HCT116 (cell line): ENCODE measurements around the gene DCAF6. TPM values are rescaled to one million over a fixed set of nuclear protein-coding genes. Genes with fewer than 3 reads are reported as not detected.

Experiments
- ATAC-seq: fragments of 200-7000 bp; cut with Tn5 transposase; 2 replicates; pipeline ENCODE4 v1.9.1; 2020; ENCODE audit warnings: mild to moderate bottlenecking, moderate library complexity
- BruUV-seq: library from RNA; stranded (reverse); fragments of 400-500 nt; replicated peaks from 2 replicates; lab custom pipeline; 2021; lab: Mats Ljungman, UMichigan
- CTCF ChIA-PET: fragments of 300-600 bp; sonication (Branson Sonifier 250); formaldehyde crosslinking; loops from one replicate; lab custom pipeline; 2021; ENCODE audit warnings: antibody characterized with exemption; lab: Charles Lee
- POLR2A ChIA-PET: fragments of 300-600, 350-600 bp; sonication (Branson Sonifier 250); formaldehyde crosslinking; loops from one replicate; lab custom pipeline; 2021; ENCODE audit warnings: antibody characterized with exemption; lab: Charles Lee
- RAD21 ChIA-PET, 2 experiments: fragments of 300-600 bp; sonication (Branson Sonifier 250); formaldehyde crosslinking; loops; one replicate each; lab custom pipeline; 2023; ENCODE audit warnings: low total read pairs in 2 of 2; ENCODE audit not compliant: uncharacterized antibody in 2 of 2, unreplicated experiment in 2 of 2, low non-redundant PET in 1 of 2; lab: Charles Lee
- DNase-seq: peaks from one replicate; pipeline ENCODE4 v3.0.0-alpha.2; 2010; ENCODE audit warnings: low read depth, low spot score
- H2AFZ ChIP-seq: fragments of 200-600 bp; shearing (Covaris generic), sonication (generic); 2 replicates; pipeline ENCODE4 v1.6.1; 2017; ENCODE audit warnings: low read depth, mixed run types, mixed read lengths, antibody characterized with exemption, low read length; ENCODE audit not compliant: poor library complexity, severe bottlenecking
- H3K27ac ChIP-seq: 2 replicates; pipeline ENCODE4 v1.5.1; 2012; ENCODE audit warnings: low read depth, low read length
- H3K27me3 ChIP-seq: fragments of 200-600 bp; sonication (generic); 2 replicates; pipeline ENCODE4 v1.6.1; 2016; ENCODE audit warnings: mixed run types, low read length, mixed read lengths; ENCODE audit not compliant: insufficient read depth
- H3K36me3 ChIP-seq, 2 experiments: fragments of 200-500 bp in 1 of 2; fragments of 200-600 bp in 1 of 2; sonication (Bioruptor generic) in 1 of 2; sonication (generic) in 1 of 2; 2 replicates each; pipeline versions ENCODE4 v1.5.1 to v1.6.1; 2014 to 2016; ENCODE audit warnings: low read length in 2 of 2, inconsistent platforms in 1 of 2, mixed read lengths in 1 of 2, mixed run types in 1 of 2; ENCODE audit not compliant: insufficient read depth in 2 of 2, control insufficient read depth in 1 of 2
- H3K4me1 ChIP-seq, 2 experiments: fragments of 200-600 bp in 1 of 2; sonication (generic) in 1 of 2; 2 replicates each; pipeline versions ENCODE4 v1.5.1 to v1.6.1; 2012 to 2017; ENCODE audit warnings: low read length in 2 of 2, inconsistent platforms in 1 of 2, mild to moderate bottlenecking in 1 of 2, mixed read lengths in 1 of 2, mixed run types in 1 of 2, moderate library complexity in 1 of 2; ENCODE audit not compliant: insufficient read depth in 2 of 2, control insufficient read depth in 1 of 2
- H3K4me2 ChIP-seq: fragments of 200-600 bp; sonication (generic); 2 replicates; pipeline ENCODE4 v1.6.1; 2017; ENCODE audit warnings: mixed run types, low read length, mixed read lengths
- H3K4me3 ChIP-seq, 2 experiments: fragments of 200-600 bp in 1 of 2; sonication (generic) in 1 of 2; replicated peaks in 1 of 2; 2 replicates each; pipeline ENCODE4 v1.5.1; 2011 to 2016; ENCODE audit warnings: low read length in 2 of 2, control low read depth in 1 of 2, low read depth in 1 of 2, mild to moderate bottlenecking in 1 of 2, mixed read lengths in 1 of 2, mixed run types in 1 of 2
- H3K79me2 ChIP-seq: fragments of 200-600 bp; sonication (generic); 2 replicates; pipeline ENCODE4 v1.6.1; 2017; ENCODE audit warnings: mild to moderate bottlenecking, mixed run types, low read length, moderate library complexity, mixed read lengths; ENCODE audit not compliant: insufficient read depth
- H3K9ac ChIP-seq: fragments of 200-600 bp; sonication (generic); 2 replicates; pipeline ENCODE4 v1.6.1; 2016; ENCODE audit warnings: low read length, mixed read lengths
- H3K9me2 ChIP-seq: fragments of 200-600 bp; sonication (generic), shearing (Covaris generic); 2 replicates; pipeline ENCODE4 v1.6.1; 2017; ENCODE audit warnings: mixed run types, mild to moderate bottlenecking, moderate library complexity; ENCODE audit not compliant: insufficient read depth
- H3K9me3 ChIP-seq, 2 experiments: fragments of 200-500 bp in 1 of 2; fragments of 200-600 bp in 1 of 2; sonication (Bioruptor generic) in 1 of 2; sonication (generic) in 1 of 2; 2 replicates each; pipeline ENCODE4 v1.6.1; 2014 to 2017; ENCODE audit warnings: low read length in 2 of 2, mixed read lengths in 2 of 2, inconsistent platforms in 1 of 2, low read depth in 1 of 2, mild to moderate bottlenecking in 1 of 2, mixed run types in 1 of 2, moderate library complexity in 1 of 2; ENCODE audit not compliant: control insufficient read depth in 1 of 2, insufficient read depth in 1 of 2
- H4K20me1 ChIP-seq: fragments of 200-600 bp; sonication (generic), shearing (Covaris generic); 2 replicates; pipeline ENCODE4 v1.6.1; 2017; ENCODE audit warnings: mixed run types, mild to moderate bottlenecking, moderate library complexity; ENCODE audit not compliant: insufficient read depth
- ATF3 ChIP-seq: IDR thresholded peaks from 2 replicates; pipeline ENCODE4 v1.6.1; 2012
- CBX3 ChIP-seq: IDR thresholded peaks from 2 replicates; pipeline ENCODE4 v1.6.1; 2012; ENCODE audit warnings: low read depth
- CTCF ChIP-seq, 3 experiments: fragments of 200-600 bp in 1 of 3; sonication (generic) in 1 of 3; IDR thresholded peaks in 2 of 3; conservative IDR thresholded peaks in 1 of 3; 2 replicates each; pipeline ENCODE4 v1.5.1; 2012 to 2017; ENCODE audit warnings: low read depth in 2 of 3, low read length in 2 of 3, antibody characterized with exemption in 1 of 3, borderline replicate concordance in 1 of 3, control low read depth in 1 of 3, mild to moderate bottlenecking in 1 of 3, mixed read lengths in 1 of 3, mixed run types in 1 of 3, moderate library complexity in 1 of 3; ENCODE audit not compliant: insufficient read depth in 1 of 3
- EGR1 ChIP-seq: IDR thresholded peaks from 2 replicates; pipeline ENCODE4 v1.6.1; 2012; ENCODE audit warnings: low read depth
- ELF1 ChIP-seq: IDR thresholded peaks from 2 replicates; pipeline ENCODE4 v1.6.1; 2012; ENCODE audit warnings: low read depth, borderline replicate concordance
- EZH2 ChIP-seq: fragments of 200-600 bp; sonication (generic); IDR thresholded peaks from 2 replicates; pipeline ENCODE4 v1.6.1; 2017; ENCODE audit warnings: antibody characterized with exemption, mixed run types
- EZH2phosphoT487 ChIP-seq: fragments of 200-600 bp; IDR thresholded peaks from 2 replicates; pipeline ENCODE4 v1.6.1; 2018; ENCODE audit warnings: antibody characterized with exemption, borderline replicate concordance
- FOSL1 ChIP-seq: IDR thresholded peaks from 2 replicates; pipeline ENCODE4 v1.6.1; 2012; ENCODE audit warnings: low read depth
- JUND ChIP-seq: IDR thresholded peaks from 2 replicates; pipeline ENCODE4 v1.6.1; 2012
- POLR2AphosphoS5 ChIP-seq: IDR thresholded peaks from 2 replicates; pipeline ENCODE4 v1.6.1; 2011; ENCODE audit warnings: mild to moderate bottlenecking, low read depth, low read length, moderate library complexity
- RAD21 ChIP-seq: IDR thresholded peaks from 2 replicates; pipeline ENCODE4 v1.6.1; 2012; ENCODE audit warnings: low read depth, mild to moderate bottlenecking
- REST ChIP-seq: IDR thresholded peaks from 2 replicates; pipeline ENCODE4 v1.6.1; 2012; ENCODE audit warnings: low read depth
- SP1 ChIP-seq: IDR thresholded peaks from 2 replicates; pipeline ENCODE4 v1.6.1; 2012; ENCODE audit warnings: low read depth
- ZNF274 ChIP-seq: fragments of 200-500 bp; sonication (Bioruptor generic); IDR thresholded peaks from 2 replicates; pipeline ENCODE4 v1.6.1; 2014; ENCODE audit warnings: mild to moderate bottlenecking, low read depth, low read length, inconsistent platforms
- intact Hi-C: fragments of 100-400 bp; cut with micrococcal nuclease; formaldehyde crosslinking; loops from 2 replicates; pipeline ENCODE4 v1.10.0; 2022
- total RNA-seq: library from RNA; stranded (reverse); gene quantifications from one replicate; pipeline ENCODE4 v1.2.1, GENCODE V29; 2021; ENCODE audit not compliant: unreplicated experiment

Gene DCAF6
- total RNA-seq, 1 experiment from 2014 or later = 34.2 TPM

GRCh38 chr1:168087696-168088095, 151.2 kb downstream of the DCAF6 start:
- peaks cover 0 to 10% of the 10 kb centered on the region in 2 experiments; a peak in 1 of 4 replicates for H3K4me1 ChIP-seq
- H3K27me3 ChIP-seq = no peaks in the 10 kb centered on the region
- H3K9me2 ChIP-seq = no peaks in the 10 kb centered on the region
- H3K9me3 ChIP-seq = no peaks in the 10 kb centered on the region
- no peak overlapping the region for H3K27ac ChIP-seq
- ATAC-seq (no peak), DNase-seq (no peak)
- no peaks in the 10 kb centered on the region for H4K20me1 ChIP-seq
- no peak overlapping the region for H2AFZ ChIP-seq
- H3K4me2 ChIP-seq = no peak overlapping the region
- intact Hi-C loops = no loop called here
- H3K79me2 ChIP-seq = no peaks in the 10 kb centered on the region
- no peak overlapping the region for H3K9ac ChIP-seq
- no peaks in the 10 kb centered on the region for H3K36me3 ChIP-seq
- CTCF ChIA-PET = no interaction called here
- TF ChIP-seq POLR2AphosphoS5 (no peak), EZH2 (no peak), EGR1 (no peak), ATF3 (no peak), CBX3 (no peak), FOSL1 (no peak), JUND (no peak), ZNF274 (no peak)
- no peak overlapping the region for H3K4me3 ChIP-seq
- no TSS peak for BruUV-seq
- RAD21 ChIA-PET = interaction anchor here in 1 of 2 experiments (0.7 kb wide), 1 partner anchor 255 kb away, joined by 4 read pairs; no protein-coding TSS in a partner anchor
- POLR2A ChIA-PET = no interaction called here

GRCh38 chr1:168088511-168089325, 152.2 kb downstream of the DCAF6 start:
- Histone ChIP-seq H3K27me3 (no peaks in the 10 kb centered on the region), H3K4me2 (no peak overlapping the region), H3K27ac (no peak overlapping the region), H3K36me3 (no peaks in the 10 kb centered on the region), H3K4me3 (no peak overlapping the region), H3K9me2 (no peaks in the 10 kb centered on the region), H3K9me3 (no peaks in the 10 kb centered on the region), H4K20me1 (no peaks in the 10 kb centered on the region), H3K79me2 (no peaks in the 10 kb centered on the region), H3K9ac (no peak overlapping the region), H3K4me1 (peaks cover 0 to 10% of the 10 kb centered on the region in 2 experiments; a peak in 1 of 4 replicates), H2AFZ (no peak overlapping the region)
- no peak for ATAC-seq
- no TSS peak for BruUV-seq
- no peak for DNase-seq
- intact Hi-C loops = no loop called here
- ChIA-PET CTCF (interaction anchor here (0.6 kb wide), 1 partner anchor 372 kb away, joined by 5 read pairs; no protein-coding TSS in a partner anchor), RAD21 (interaction anchor here in 1 of 2 experiments (0.7 kb wide), 1 partner anchor 254 kb away, joined by 4 read pairs; no protein-coding TSS in a partner anchor), POLR2A (no interaction called here)
- TF ChIP-seq REST (no peak), EZH2phosphoT487 (no peak), CTCF (IDR thresholded peaks at IDR 0.05 in 2 of 3, conservative IDR thresholded peaks at IDR 0.05 in 1 of 3; ENCODE audit: borderline replicate concordance in 1 of 3, insufficient read depth in 1 of 3, low read depth in 2 of 3, low read length in 2 of 3) (no peak), RAD21 (no peak), SP1 (no peak), EZH2 (no peak), ELF1 (no peak)
